ENCODE measurements around the gene JUN.

The JUN gene

GRCh38 chr1:58763214-58763613 is 20.6 kb downstream of the JUN start:
- DNase-seq, result no peak

DNA sequence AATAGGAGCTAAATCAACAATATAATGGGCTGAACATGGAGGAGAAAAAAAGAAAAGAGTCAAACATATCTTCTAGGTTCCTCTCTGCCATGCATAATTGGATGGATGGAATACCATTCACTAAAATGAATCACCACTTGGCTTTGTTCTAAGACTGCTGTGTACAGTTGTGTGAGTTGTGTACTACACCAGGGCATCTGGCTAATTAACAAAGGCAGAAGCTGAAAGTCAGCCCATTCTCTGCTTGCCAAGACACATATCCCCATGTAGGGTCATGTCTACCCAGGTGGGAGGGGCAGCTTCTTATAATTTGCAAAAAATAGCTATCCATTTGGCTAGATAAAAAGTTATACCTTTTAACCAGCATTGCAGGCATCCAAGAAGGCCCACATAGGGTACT is 21.0 kb downstream of the JUN start:
- no peak for DNase-seq

GRCh38 chr1:58755468-58755872 is 28.4 kb downstream of the JUN start:
- DNase-seq, result no peak

- no peak for DNase-seq
Observed at GRCh38 chr1:58754683-58755467, 29.0 kb downstream of the JUN start.

- DNase-seq, result no peak
Observed at GRCh38 chr1:58754073-58754613, 29.7 kb downstream of the JUN start.

- no peak for DNase-seq
Observed at GRCh38 chr1:58753431-58753866, 30.4 kb downstream of the JUN start.

DNA sequence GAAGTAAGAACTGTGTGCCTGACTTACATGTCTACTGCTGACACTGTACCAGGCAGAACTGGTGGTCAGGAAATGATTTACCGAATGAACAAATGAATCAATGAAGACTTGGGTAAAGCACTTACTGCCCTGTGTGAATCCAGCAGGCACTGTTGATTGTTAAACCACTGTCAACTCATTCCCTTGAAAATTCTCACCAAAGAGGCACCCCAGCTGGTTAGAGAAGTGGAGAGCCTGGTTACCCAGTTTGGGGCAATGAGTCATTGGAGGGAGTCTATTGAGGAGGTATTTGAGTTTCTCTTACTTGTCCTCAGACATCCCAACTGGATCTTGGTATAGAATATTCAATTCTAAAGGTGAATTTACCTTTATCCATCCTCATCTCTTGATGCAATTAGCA is 34.2 kb downstream of the JUN start:
- DNase-seq, result no peak

GRCh38 chr1:58748666-58749065 is 35.2 kb downstream of the JUN start:
- no peak for DNase-seq

GRCh38 chr1:58746757-58747156 is 37.1 kb downstream of the JUN start:
- no peak for DNase-seq

GRCh38 chr1:58746182-58746581 is 37.7 kb downstream of the JUN start:
- DNase-seq, result no peak

- no peak for DNase-seq
Observed at GRCh38 chr1:58745666-58746065, 38.2 kb downstream of the JUN start.

- DNase-seq, result no peak
Observed at GRCh38 chr1:58745117-58745516, 38.7 kb downstream of the JUN start.

DNA sequence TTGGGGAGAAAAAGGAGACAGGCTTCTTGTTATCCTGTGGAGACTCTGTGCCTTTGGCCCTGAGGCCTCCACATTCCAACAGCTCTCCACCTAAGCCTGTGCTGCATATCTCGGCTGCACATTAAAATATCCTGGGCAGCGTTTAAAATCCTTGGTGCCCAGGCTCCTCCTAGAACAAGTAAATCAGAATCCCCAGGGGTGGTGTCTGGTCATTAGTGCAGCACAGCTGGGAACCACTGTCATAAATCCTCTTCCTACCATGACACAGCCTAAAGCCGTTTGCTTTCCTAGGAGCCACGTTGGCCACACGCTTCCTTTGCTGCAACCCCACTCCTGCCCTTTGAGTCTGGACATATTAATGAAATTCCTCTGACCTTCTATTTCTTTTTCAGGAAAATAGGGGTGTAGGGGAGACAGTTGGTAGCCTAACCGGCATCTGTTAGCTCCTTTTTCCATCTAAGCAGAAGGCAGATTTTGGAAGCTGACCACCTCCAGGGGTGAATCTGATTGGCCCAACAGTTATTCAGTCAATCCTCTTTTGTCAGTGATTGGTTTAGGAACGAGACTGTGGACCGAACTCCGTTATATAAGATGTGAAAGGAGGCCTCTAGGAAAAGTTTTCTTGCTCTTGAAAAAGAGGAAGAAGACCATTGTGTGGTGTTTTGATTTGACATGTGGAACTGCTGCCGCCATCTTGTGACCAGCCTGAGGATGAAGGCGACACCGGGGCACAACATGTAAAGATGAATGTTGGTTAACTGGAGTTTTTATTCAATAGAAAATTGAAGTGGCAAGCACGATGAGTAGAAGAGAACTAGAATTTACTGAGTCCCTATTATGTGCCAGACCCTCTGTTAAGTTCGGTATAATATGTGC is 41.9 kb downstream of the JUN start:
- DNase-seq, result no peak

GRCh38 chr1:58739856-58740466 is 43.9 kb downstream of the JUN start:
- DNase-seq, result no peak

- DNase-seq, result no peak
Observed at GRCh38 chr1:58738876-58739275, 45.0 kb downstream of the JUN start.

- no peak for DNase-seq
Observed at GRCh38 chr1:58735586-58735985, 48.3 kb downstream of the JUN start.

GRCh38 chr1:58734630-58735029 is 49.2 kb downstream of the JUN start:
- DNase-seq, result no peak

- DNase-seq, result no peak
Observed at GRCh38 chr1:58732087-58732775, 51.6 kb downstream of the JUN start.

Data from right kidney (tissue), 1 donor.